Kasumi-1 (cell line): ENCODE results near the gene CPLX3.

ENCODE experiments used
- DNase-seq, 2 experiments: peaks; one replicate each; lab custom pipeline; 2025; lab: John Stamatoyannopoulos, UW

CPLX3 gene

DNA sequence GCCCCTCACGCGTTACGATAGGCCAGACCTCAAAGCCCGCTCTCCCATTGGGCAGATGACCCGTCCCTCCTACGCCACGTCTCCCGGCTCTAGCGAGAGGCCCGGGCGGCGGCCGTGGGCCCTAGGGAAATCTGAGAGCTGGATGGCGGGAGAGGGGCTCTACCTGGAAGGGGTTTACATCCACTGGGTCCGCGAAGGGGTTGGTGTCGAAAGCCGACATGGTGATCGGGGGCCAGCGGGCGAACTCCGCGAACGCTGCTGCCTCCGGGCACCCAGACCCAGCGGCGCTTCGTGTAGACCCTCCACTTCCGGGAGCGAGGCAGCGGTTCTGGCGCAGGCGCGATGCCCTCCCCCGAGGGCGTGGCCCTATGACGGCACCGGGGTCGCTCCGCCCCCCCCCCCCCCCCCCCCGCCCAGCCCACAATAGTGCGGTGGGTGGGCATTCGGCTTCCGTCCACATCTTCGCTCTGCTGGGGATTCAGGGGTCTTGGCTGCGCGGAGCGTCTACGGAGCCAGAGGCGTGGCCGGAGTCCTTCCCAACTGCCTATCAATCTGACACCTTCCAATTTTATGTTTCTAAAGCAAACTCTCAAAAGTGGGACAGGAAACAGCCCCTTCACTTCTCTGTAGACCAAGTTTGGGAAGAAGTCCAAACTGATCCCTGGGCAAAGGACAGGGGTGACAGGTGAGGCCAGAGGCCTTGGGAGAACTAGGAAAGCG lies 46.8 kb downstream of the CPLX3 start, which contains the start of gene SCAMP2:
Gene SCAMP2, minus strand, starts transcription at position 330 of the 720 bp plus-strand sequence. Its CDS starts 110 bp downstream, at position 220.
- DNase-seq, result peak; percentile 96 to 98

DNA sequence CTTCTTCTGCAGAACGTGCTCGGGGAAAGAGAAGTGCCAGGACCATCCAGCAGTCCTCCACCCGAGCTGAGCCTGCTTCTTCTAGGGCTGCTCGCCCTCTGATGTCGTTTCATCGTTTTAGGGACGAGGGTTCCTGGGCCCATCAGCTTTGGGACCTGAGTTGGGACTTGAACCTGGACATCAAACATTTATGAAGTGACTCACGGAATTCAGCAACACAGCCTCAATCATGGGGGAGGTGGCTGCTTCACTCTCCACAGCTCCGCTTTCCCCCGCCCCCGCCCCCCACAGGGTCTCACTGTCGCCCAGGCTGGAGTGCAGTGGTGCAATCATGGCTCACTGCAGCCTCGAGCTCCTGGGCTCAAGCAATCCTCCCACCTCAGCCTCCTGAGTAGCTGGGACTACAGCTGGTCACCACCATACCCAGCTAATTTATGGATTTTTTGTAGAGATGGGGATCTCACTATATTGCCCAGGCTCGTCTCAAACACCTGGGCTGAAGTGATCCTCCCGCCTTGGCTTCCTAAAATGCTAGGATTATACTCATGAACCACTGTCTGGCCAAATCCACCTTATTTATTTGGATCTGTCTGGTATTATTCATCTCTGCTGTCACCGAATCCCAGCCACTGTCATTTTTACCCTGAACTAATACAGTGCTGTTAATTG lies 47.5 kb downstream of the CPLX3 start:
- peak; percentile 46 to 53 for DNase-seq

DNA sequence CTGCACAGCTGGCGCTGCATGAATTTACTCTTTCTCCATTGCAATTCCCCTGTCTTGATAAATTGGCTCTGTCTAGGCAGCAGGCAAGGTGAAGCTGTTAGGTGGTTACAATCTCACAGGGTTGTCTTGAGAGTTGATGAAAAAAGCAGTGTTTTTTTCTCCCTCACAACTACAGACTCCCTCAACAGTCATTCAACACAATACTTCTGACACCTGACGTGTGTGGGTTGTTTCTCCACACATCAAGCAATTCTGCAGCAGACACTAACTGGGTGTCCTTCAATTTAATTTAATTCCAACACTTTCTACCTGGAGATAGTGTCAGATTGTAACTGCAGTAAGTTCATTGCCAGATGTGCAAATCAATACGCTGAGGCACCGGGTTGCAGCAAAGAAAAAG lies 51.8 kb downstream of the CPLX3 start:
- DNase-seq, result no peak
